ENCODE results near the gene ADCY9. TPM values are rescaled to one million over a fixed set of nuclear protein-coding genes. Genes with fewer than 3 reads are reported as not detected.
"Not testable (repeated sequence)": the region's sequence is repeated elsewhere in the genome, so short reads cannot be mapped to it uniquely, and the experiment has no call there.

Gene ADCY9
- total RNA-seq, 2 experiments from 2014 or later = 6.5 to 7.1 TPM

- no peak overlapping the region for H3K4me3 Mint-ChIP-seq
- CTCF ChIA-PET = no interaction called here
- peaks cover 4% of the 10 kb centered on the region for H3K27me3 Mint-ChIP-seq (ENCODE audit: low read depth)
- peaks cover 5% of the 10 kb centered on the region for H3K4me1 Mint-ChIP-seq (ENCODE audit: low read depth)
- DNase-seq = no peak
- no peaks in the 10 kb centered on the region for H3K9me3 Mint-ChIP-seq
- no peak overlapping the region for H3K27ac Mint-ChIP-seq
- no peaks in the 10 kb centered on the region for H3K36me3 Mint-ChIP-seq (ENCODE audit: low read depth)
- intact Hi-C loops (cut with micrococcal nuclease) = no loop called here
Measured at GRCh38 chr16:4053301-4053845, 62.9 kb downstream of the ADCY9 start.

DNA sequence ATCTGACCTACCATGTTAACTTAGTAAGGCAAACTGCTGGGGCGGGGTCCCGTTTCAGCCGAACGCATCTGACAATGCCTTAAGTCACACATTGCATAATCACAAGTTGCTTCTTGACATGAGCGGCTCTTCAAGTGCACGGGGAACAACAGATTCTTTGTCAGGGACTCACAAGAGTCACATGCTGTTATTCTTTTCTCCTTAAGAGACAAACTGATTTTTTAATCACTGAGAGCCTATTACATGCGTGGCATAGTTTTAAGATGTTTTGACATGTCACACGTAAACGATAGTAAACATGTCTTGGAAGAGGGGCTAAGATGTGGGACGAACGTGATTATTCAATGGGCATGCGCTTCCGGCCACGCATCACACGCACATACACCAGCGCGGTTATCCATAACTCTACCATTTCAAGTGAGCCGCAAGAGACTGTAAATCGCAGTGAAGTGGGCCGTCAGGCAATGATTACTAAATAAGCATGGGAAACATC, 63.4 kb downstream of the ADCY9 start:
- Mint-ChIP-seq H3K4me3 (no peak overlapping the region), H3K27ac (no peak overlapping the region), H3K9me3 (no peaks in the 10 kb centered on the region), H3K36me3 (ENCODE audit: low read depth) (no peaks in the 10 kb centered on the region), H3K4me1 (ENCODE audit: low read depth) (peaks cover 5% of the 10 kb centered on the region), H3K27me3 (ENCODE audit: low read depth) (peaks cover 4% of the 10 kb centered on the region)
- no peak for DNase-seq
- CTCF ChIA-PET = no interaction called here
- intact Hi-C loops (cut with micrococcal nuclease) = no loop called here

DNA sequence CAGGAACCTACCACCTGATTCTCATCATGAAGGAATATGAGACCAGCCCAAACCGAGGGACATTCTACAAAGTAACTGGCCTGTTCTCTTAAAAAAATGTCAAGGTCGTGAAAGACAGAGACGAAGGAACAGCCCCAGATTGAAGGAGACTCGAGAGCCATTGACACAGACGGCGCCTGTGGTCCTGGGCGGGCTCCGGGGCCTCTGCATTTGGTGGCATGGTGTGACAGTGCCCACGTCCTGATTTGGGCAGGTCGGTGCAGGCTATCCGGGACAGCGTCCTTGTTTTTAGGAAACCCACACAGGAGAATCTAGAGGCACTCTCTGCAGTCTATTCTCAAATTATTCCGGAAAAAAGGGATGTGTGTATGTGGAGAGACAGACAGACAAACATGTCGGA, 64.1 kb downstream of the ADCY9 start:
- intact Hi-C loops (cut with micrococcal nuclease) = no loop called here
- H3K4me3 Mint-ChIP-seq = no peak overlapping the region
- no peaks in the 10 kb centered on the region for H3K9me3 Mint-ChIP-seq
- H3K27me3 Mint-ChIP-seq (ENCODE audit: low read depth) = peaks cover 4% of the 10 kb centered on the region
- no peaks in the 10 kb centered on the region for H3K36me3 Mint-ChIP-seq (ENCODE audit: low read depth)
- CTCF ChIA-PET = interaction anchor here (0.6 kb wide), 1 partner anchor 10 kb away, joined by 3 read pairs; no protein-coding TSS in a partner anchor
- DNase-seq = no peak
- H3K27ac Mint-ChIP-seq = no peak overlapping the region
- H3K4me1 Mint-ChIP-seq (ENCODE audit: low read depth) = peaks cover 5% of the 10 kb centered on the region

GRCh38 chr16:4051591-4051990, 64.7 kb downstream of the ADCY9 start:
- Mint-ChIP-seq H3K4me1 (ENCODE audit: low read depth) (peaks cover 5% of the 10 kb centered on the region), H3K9me3 (no peaks in the 10 kb centered on the region), H3K27ac (no peak overlapping the region), H3K36me3 (ENCODE audit: low read depth) (no peaks in the 10 kb centered on the region), H3K4me3 (no peak overlapping the region), H3K27me3 (ENCODE audit: low read depth) (peaks cover 4% of the 10 kb centered on the region)
- CTCF ChIA-PET = interaction anchor here (0.6 kb wide), 1 partner anchor 9 kb away, joined by 3 read pairs; no protein-coding TSS in a partner anchor
- intact Hi-C loops (cut with micrococcal nuclease) = no loop called here
- no peak for DNase-seq

- DNase-seq = no peak
- no peak overlapping the region for H3K27ac Mint-ChIP-seq
- peaks cover 7% of the 10 kb centered on the region for H3K27me3 Mint-ChIP-seq (ENCODE audit: low read depth)
- intact Hi-C loops (cut with micrococcal nuclease) = no loop called here
- no peaks in the 10 kb centered on the region for H3K9me3 Mint-ChIP-seq
- H3K36me3 Mint-ChIP-seq (ENCODE audit: low read depth) = no peaks in the 10 kb centered on the region
- CTCF ChIA-PET = no interaction called here
- no peak overlapping the region for H3K4me3 Mint-ChIP-seq
- peaks cover 12% of the 10 kb centered on the region for H3K4me1 Mint-ChIP-seq (ENCODE audit: low read depth)
Measured at GRCh38 chr16:4049031-4049430, 67.2 kb downstream of the ADCY9 start.

GRCh38 chr16:4048481-4048880, 67.8 kb downstream of the ADCY9 start:
- Mint-ChIP-seq H3K4me3 (no peak overlapping the region), H3K4me1 (ENCODE audit: low read depth) (peaks cover 12% of the 10 kb centered on the region), H3K27me3 (ENCODE audit: low read depth) (peaks cover 7% of the 10 kb centered on the region), H3K36me3 (ENCODE audit: low read depth) (no peaks in the 10 kb centered on the region), H3K9me3 (no peaks in the 10 kb centered on the region), H3K27ac (peak overlapping the region; percentile 12)
- CTCF ChIA-PET = no interaction called here
- intact Hi-C loops (cut with micrococcal nuclease) = no loop called here
- no peak for DNase-seq

- no peak overlapping the region for H3K4me3 Mint-ChIP-seq
- H3K27me3 Mint-ChIP-seq (ENCODE audit: low read depth) = peaks cover 4% of the 10 kb centered on the region
- no peaks in the 10 kb centered on the region for H3K36me3 Mint-ChIP-seq (ENCODE audit: low read depth)
- intact Hi-C loops (cut with micrococcal nuclease) = no loop called here
- DNase-seq = no peak
- no peak overlapping the region for H3K27ac Mint-ChIP-seq
- CTCF ChIA-PET = no interaction called here
- H3K4me1 Mint-ChIP-seq (ENCODE audit: low read depth) = peaks cover 6% of the 10 kb centered on the region
- no peaks in the 10 kb centered on the region for H3K9me3 Mint-ChIP-seq
Measured at GRCh38 chr16:4046221-4046620, 70.0 kb downstream of the ADCY9 start.

- CTCF ChIA-PET; H3K4me3 Mint-ChIP-seq; H3K27ac Mint-ChIP-seq; intact Hi-C loops (cut with micrococcal nuclease); DNase-seq; H3K27me3 Mint-ChIP-seq (ENCODE audit: low read depth); H3K36me3 Mint-ChIP-seq (ENCODE audit: low read depth); H3K4me1 Mint-ChIP-seq (ENCODE audit: low read depth); H3K9me3 Mint-ChIP-seq: not testable (repeated sequence)
Measured at GRCh38 chr16:4045561-4045960, 70.7 kb downstream of the ADCY9 start.

DNA sequence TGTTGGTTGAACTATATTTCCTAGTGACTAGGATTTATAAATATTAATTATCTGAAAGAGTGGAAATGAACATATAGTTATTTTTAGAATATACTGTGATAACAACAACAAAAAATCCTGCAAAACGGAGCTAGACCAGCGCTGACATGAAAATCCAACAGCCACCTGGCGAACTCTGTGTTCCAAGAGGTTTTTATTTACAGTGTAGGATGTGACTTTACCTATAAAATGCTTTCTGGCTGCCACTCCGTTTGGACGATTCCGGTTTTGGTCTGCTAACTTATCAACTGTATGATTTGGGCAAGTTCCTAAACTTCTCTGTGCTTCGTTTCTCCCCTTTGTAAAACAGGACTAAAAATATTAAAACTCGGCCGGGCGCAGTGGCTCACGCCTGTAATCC, 73.7 kb downstream of the ADCY9 start:
- CTCF ChIA-PET = interaction anchor here (0.9 kb wide), 1 partner anchor 9 kb away, joined by 3 read pairs; no protein-coding TSS in a partner anchor
- Mint-ChIP-seq H3K36me3 (ENCODE audit: low read depth) (no peaks in the 10 kb centered on the region), H3K4me1 (ENCODE audit: low read depth) (peaks cover 6% of the 10 kb centered on the region), H3K9me3 (no peaks in the 10 kb centered on the region), H3K27ac (no peak overlapping the region), H3K27me3 (ENCODE audit: low read depth) (peaks cover 4% of the 10 kb centered on the region), H3K4me3 (no peak overlapping the region)
- intact Hi-C loops (cut with micrococcal nuclease) = no loop called here
- DNase-seq = no peak

GRCh38 chr16:4038448-4038847, 77.8 kb downstream of the ADCY9 start:
- H3K27me3 Mint-ChIP-seq (ENCODE audit: low read depth) = no peaks in the 10 kb centered on the region
- no peaks in the 10 kb centered on the region for H3K36me3 Mint-ChIP-seq (ENCODE audit: low read depth)
- H3K27ac Mint-ChIP-seq = no peak overlapping the region
- no peaks in the 10 kb centered on the region for H3K4me1 Mint-ChIP-seq (ENCODE audit: low read depth)
- H3K4me3 Mint-ChIP-seq = no peak overlapping the region
- intact Hi-C loops (cut with micrococcal nuclease) = no loop called here
- no peaks in the 10 kb centered on the region for H3K9me3 Mint-ChIP-seq
- CTCF ChIA-PET = no interaction called here
- no peak for DNase-seq

DNA sequence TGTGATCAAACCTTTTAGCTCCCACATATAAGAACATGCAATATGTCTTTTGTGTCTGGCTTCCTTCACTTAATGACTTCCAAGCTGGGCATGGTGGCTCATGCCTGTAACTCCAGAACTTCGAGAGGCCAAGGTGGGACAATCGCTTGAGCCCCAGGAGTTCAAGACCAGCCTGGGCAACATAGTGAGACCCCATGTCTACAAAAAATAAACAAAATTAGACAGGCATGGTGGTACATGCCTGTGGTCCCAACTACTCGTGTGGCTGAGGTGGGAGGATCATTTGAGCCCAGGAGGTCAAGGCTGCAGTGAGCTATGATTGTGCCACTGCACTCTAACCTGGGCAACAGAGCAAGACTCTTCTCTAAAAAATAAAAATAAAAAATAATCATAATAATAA, 79.3 kb downstream of the ADCY9 start:
- H3K27ac Mint-ChIP-seq; DNase-seq; H3K4me1 Mint-ChIP-seq (ENCODE audit: low read depth); H3K4me3 Mint-ChIP-seq; H3K27me3 Mint-ChIP-seq (ENCODE audit: low read depth); H3K9me3 Mint-ChIP-seq; intact Hi-C loops (cut with micrococcal nuclease); CTCF ChIA-PET; H3K36me3 Mint-ChIP-seq (ENCODE audit: low read depth): not testable (repeated sequence)

DNA sequence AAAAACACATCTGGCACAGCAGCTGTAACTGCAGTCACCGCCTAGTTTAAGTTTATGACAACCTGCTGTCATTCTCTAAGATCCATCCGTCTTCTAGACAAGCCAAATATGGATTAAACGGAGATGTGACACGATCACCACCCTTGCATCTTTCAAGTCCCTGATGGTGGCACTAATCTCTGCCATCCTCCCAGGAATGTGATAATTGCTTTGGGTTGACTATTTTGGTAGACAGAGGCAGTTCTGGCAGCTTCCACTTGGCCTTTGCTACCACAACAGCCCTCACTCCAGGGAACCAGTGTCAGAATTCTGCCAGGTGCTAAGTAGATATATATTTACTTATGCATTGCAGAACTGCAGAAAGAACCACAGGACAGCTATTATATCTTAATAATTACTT, 81.3 kb downstream of the ADCY9 start:
- no peak for DNase-seq
- Mint-ChIP-seq H3K9me3 (no peaks in the 10 kb centered on the region), H3K4me1 (ENCODE audit: low read depth) (peaks cover 4% of the 10 kb centered on the region), H3K4me3 (no peak overlapping the region), H3K27ac (no peak overlapping the region), H3K27me3 (ENCODE audit: low read depth) (no peaks in the 10 kb centered on the region), H3K36me3 (ENCODE audit: low read depth) (peaks cover 2% of the 10 kb centered on the region)
- CTCF ChIA-PET = no interaction called here
- intact Hi-C loops (cut with micrococcal nuclease) = no loop called here

DNA sequence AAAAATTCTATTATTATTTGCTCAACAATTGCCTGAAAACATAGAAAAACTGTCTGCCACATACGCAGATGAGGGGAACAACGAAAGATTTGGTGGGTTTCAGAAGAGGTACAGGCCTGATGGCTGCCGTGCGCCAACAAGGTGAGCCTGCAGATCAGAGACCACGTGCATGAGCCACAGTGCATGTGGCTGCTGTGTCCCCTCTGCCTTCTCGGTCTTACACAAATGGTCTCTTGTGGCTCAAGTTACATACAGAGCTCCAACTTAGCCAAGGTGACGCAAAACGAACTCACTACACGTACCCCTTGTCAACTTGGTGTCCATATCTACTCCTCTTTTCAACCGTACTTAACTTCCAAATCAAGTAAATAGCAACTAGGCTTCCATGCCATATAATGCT, 82.3 kb downstream of the ADCY9 start:
- intact Hi-C loops (cut with micrococcal nuclease) = no loop called here
- H3K36me3 Mint-ChIP-seq (ENCODE audit: low read depth) = peaks cover 2% of the 10 kb centered on the region
- H3K27me3 Mint-ChIP-seq (ENCODE audit: low read depth) = no peaks in the 10 kb centered on the region
- H3K4me1 Mint-ChIP-seq (ENCODE audit: low read depth) = peaks cover 4% of the 10 kb centered on the region
- no peak overlapping the region for H3K27ac Mint-ChIP-seq
- no peak overlapping the region for H3K4me3 Mint-ChIP-seq
- no peaks in the 10 kb centered on the region for H3K9me3 Mint-ChIP-seq
- CTCF ChIA-PET = no interaction called here
- DNase-seq = no peak
